MM.1S (cell line): ENCODE data around the gene ANKS1B.

ENCODE experiments used
- CTCF ChIP-seq: fragments of 300-600 bp; sonication (generic); IDR thresholded peaks from 2 replicates; pipeline ENCODE4 v1.5.1; 2016; ENCODE audit warnings: antibody characterized with exemption, low read length, mixed read lengths
- EZH2 ChIP-seq: fragments of 300-600 bp; sonication (generic); optimal IDR thresholded peaks from 2 replicates; pipeline ENCODE3; 2017; ENCODE audit warnings: low read depth, mild to moderate bottlenecking, antibody characterized with exemption, low read length, mixed read lengths
- EZH2phosphoT487 ChIP-seq: fragments of 300-600 bp; sonication (generic); IDR thresholded peaks from 2 replicates; pipeline ENCODE4 v1.6.1; 2018; ENCODE audit warnings: antibody characterized with exemption, low read length

GRCh38 chr12:99192489-99192888, 792.2 kb downstream of the ANKS1B start:
- no peak for TF ChIP-seq EZH2phosphoT487
- TF ChIP-seq CTCF, result no peak
- TF ChIP-seq EZH2, result no peak
